ENCODE data around the gene TXLNB. TPM values are rescaled to one million over a fixed set of nuclear protein-coding genes. Genes with fewer than 3 reads are reported as not detected.

The TXLNB gene
- total and polyA plus RNA-seq, 2 of the 4 experiments (the other 2 are of a cell fraction) = under 0.01 to 0.05 TPM

- Histone ChIP-seq H2AK9ac (replicated peaks; ENCODE audit: low read depth, low read length, poor library complexity) (no peak overlapping the region), H3K56ac (ENCODE audit: extremely low read depth, insufficient read depth, low read length) (no peak overlapping the region), H3K4ac (ENCODE audit: low read depth, low read length) (no peak overlapping the region), H3K36me3 (ENCODE audit: control insufficient read depth, insufficient read depth, low read length) (no peaks in the 10 kb centered on the region), H3K9ac (ENCODE audit: low read depth, low read length) (no peak overlapping the region), H3K9me1 (ENCODE audit: insufficient read depth, low read length) (no peaks in the 10 kb centered on the region), H4K20me1 (ENCODE audit: insufficient read depth, low read length) (no peaks in the 10 kb centered on the region), H3K4me3 (ENCODE audit: insufficient read depth, low read depth, low read length) (no peak overlapping the region), H3K4me2 (ENCODE audit: low read depth, low read length) (no peak overlapping the region), H2BK5ac (ENCODE audit: low read depth, low read length, poor library complexity, severe bottlenecking) (no peak overlapping the region), H2BK120ac (ENCODE audit: low read depth, low read length) (no peak overlapping the region), H3K4me1 (ENCODE audit: control insufficient read depth, insufficient read depth, low read length) (0 out of 2 replicates have a peak, but pooled peaks cover 2% of the 10 kb centered on the region), H3K27me3 (ENCODE audit: control insufficient read depth, insufficient read depth, low read length) (no peaks in the 10 kb centered on the region), H2BK15ac (ENCODE audit: low read depth, low read length) (no peak overlapping the region), H2BK20ac (ENCODE audit: low read depth, low read length) (no peak overlapping the region), H2AK5ac (ENCODE audit: low read depth, low read length) (no peak overlapping the region), H3K14ac (replicated peaks; ENCODE audit: low read depth, low read length) (no peak overlapping the region), H3K18ac (ENCODE audit: low read depth, low read length) (no peak overlapping the region), H3K79me1 (ENCODE audit: low read depth in 1 of 2, low read length in 2 of 2) (no peaks in the 10 kb centered on the region), H3K9me3 (ENCODE audit: control insufficient read depth, insufficient read depth, low read length) (no peaks in the 10 kb centered on the region), H4K91ac (ENCODE audit: insufficient read depth, low read depth, low read length) (no peak overlapping the region), H3K23ac (ENCODE audit: low read depth, low read length) (no peak overlapping the region), H4K5ac (ENCODE audit: low read depth, low read length) (no peak overlapping the region), H4K8ac (ENCODE audit: low read depth in 2 of 2, low read length in 2 of 2) (no peak overlapping the region), H2AFZ (replicated peaks; ENCODE audit: low read length, poor library complexity) (no peak overlapping the region), H3K27ac (ENCODE audit: insufficient read depth, low read length) (no peak overlapping the region)
- WGBS, 2 experiments (ENCODE audit: extremely low coverage in 2 of 2, insufficient read length in 1 of 2) = no CpG with 5 or more reads among the region's 2 CpGs
- no TSS peak for BruUV-seq (replicated peaks)
- dilution Hi-C loops (cut with HindIII; ENCODE audit: low sequenced_read_pairs, unreplicated experiment) = no loop called here
- ChIA-PET CTCF (no interaction called here), POLR2A (ENCODE audit: unreplicated experiment) (no interaction called here)
- ATAC-seq (ENCODE audit: low read depth) (no peak), DNase-seq (no peak)
- no peak for TF ChIP-seq FOS (IDR thresholded peaks at IDR 0.05; ENCODE audit: low read depth, low read length)
- TF ChIP-seq POLR2A (IDR thresholded peaks at IDR 0.05; ENCODE audit: low read depth, low read length) = no peak
- TF ChIP-seq, protein P1, sequence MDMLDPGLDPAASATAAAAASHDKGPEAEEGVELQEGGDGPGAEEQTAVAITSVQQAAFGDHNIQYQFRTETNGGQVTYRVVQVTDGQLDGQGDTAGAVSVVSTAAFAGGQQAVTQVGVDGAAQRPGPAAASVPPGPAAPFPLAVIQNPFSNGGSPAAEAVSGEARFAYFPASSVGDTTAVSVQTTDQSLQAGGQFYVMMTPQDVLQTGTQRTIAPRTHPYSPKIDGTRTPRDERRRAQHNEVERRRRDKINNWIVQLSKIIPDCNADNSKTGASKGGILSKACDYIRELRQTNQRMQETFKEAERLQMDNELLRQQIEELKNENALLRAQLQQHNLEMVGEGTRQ (IDR thresholded peaks at IDR 0.05; ENCODE audit: low read depth, low read length) = no peak
- no peak for TF ChIP-seq CTCF (conservative IDR thresholded peaks at IDR 0.05; ENCODE audit: low read depth, low read length)
- TF ChIP-seq ELK1 (IDR thresholded peaks at IDR 0.05; ENCODE audit: borderline replicate concordance, low read depth, low read length) = no peak
- no peak for TF ChIP-seq NFE2L2 (IDR thresholded peaks at IDR 0.05; ENCODE audit: low read depth, low read length)
- no peak for TF ChIP-seq CEBPB (IDR thresholded peaks at IDR 0.05; ENCODE audit: low read depth, low read length)
- TF ChIP-seq CHD1 (IDR thresholded peaks at IDR 0.05; ENCODE audit: low read depth, low read length) = no peak
- TF ChIP-seq MAZ (IDR thresholded peaks at IDR 0.05; ENCODE audit: borderline replicate concordance, low read depth, low read length) = no peak
- TF ChIP-seq RCOR1 (IDR thresholded peaks at IDR 0.05; ENCODE audit: insufficient replicate concordance, low read length) = no peak
- no peak for TF ChIP-seq SMC3 (IDR thresholded peaks at IDR 0.05; ENCODE audit: low read depth, low read length)
- TF ChIP-seq BHLHE40 (IDR thresholded peaks at IDR 0.05; ENCODE audit: low read depth, low read length) = no peak
- in situ Hi-C loops (cut with MboI; ENCODE audit: low sequenced_read_pairs) = no loop called here
- intact Hi-C loops (cut with micrococcal nuclease) = no loop called here
Observed at GRCh38 chr6:139341060-139341459, 49.3 kb upstream of the TXLNB start.
